ENCODE results near the gene ENOX1.

ENOX1 gene

GRCh38 chr13:43339805-43340550 is 446.8 kb downstream of the ENOX1 start:
- Histone ChIP-seq H3K27ac (ENCODE audit: low read depth, low read length) (no peak overlapping the region), H3K4me3 (ENCODE audit: low read depth in 1 of 5, low read length in 5 of 5) (no peak overlapping the region), H3K9me3 (ENCODE audit: control insufficient read depth in 5 of 5, low read length in 5 of 5) (no peaks in the 10 kb centered on the region), H3K27me3 (ENCODE audit: control insufficient read depth in 5 of 5, insufficient read depth in 4 of 5, low read length in 5 of 5) (no peaks in the 10 kb centered on the region), H3K36me3 (ENCODE audit: control insufficient read depth in 5 of 5, insufficient read depth in 5 of 5, low read length in 5 of 5) (no peaks in the 10 kb centered on the region), H3K9ac (ENCODE audit: low read length in 5 of 5) (no peak overlapping the region), H3K4me1 (ENCODE audit: control insufficient read depth in 5 of 5, insufficient read depth in 5 of 5, low read length in 5 of 5) (peaks cover 0 to 5% (median 0%) of the 10 kb centered on the region in 5 donors)

- Histone ChIP-seq H3K27ac (ENCODE audit: low read depth, low read length) (no peak overlapping the region), H3K4me1 (ENCODE audit: control insufficient read depth in 5 of 5, insufficient read depth in 5 of 5, low read length in 5 of 5) (peaks cover 0 to 5% (median 0%) of the 10 kb centered on the region in 5 donors), H3K36me3 (ENCODE audit: control insufficient read depth in 5 of 5, insufficient read depth in 5 of 5, low read length in 5 of 5) (no peaks in the 10 kb centered on the region), H3K9ac (ENCODE audit: low read length in 5 of 5) (no peak overlapping the region), H3K4me3 (ENCODE audit: low read depth in 1 of 5, low read length in 5 of 5) (no peak overlapping the region), H3K9me3 (ENCODE audit: control insufficient read depth in 5 of 5, low read length in 5 of 5) (no peaks in the 10 kb centered on the region), H3K27me3 (ENCODE audit: control insufficient read depth in 5 of 5, insufficient read depth in 4 of 5, low read length in 5 of 5) (no peaks in the 10 kb centered on the region)
Observed at GRCh38 chr13:43339145-43339804, 447.5 kb downstream of the ENOX1 start.

GRCh38 chr13:43335764-43336163 is 451.0 kb downstream of the ENOX1 start:
- peaks cover 0 to under 1% (median 0%) of the 10 kb centered on the region in 5 donors for H3K27me3 ChIP-seq (ENCODE audit: control insufficient read depth in 5 of 5, insufficient read depth in 4 of 5, low read length in 5 of 5)
- no peak overlapping the region for H3K4me3 ChIP-seq (ENCODE audit: low read depth in 1 of 5, low read length in 5 of 5)
- no peak overlapping the region for H3K9ac ChIP-seq (ENCODE audit: low read length in 5 of 5)
- no peaks in the 10 kb centered on the region for H3K9me3 ChIP-seq (ENCODE audit: control insufficient read depth in 5 of 5, low read length in 5 of 5)
- H3K27ac ChIP-seq (ENCODE audit: low read depth, low read length): no peak overlapping the region
- peaks cover 0 to 8% (median 5%) of the 10 kb centered on the region in 5 donors for H3K4me1 ChIP-seq (ENCODE audit: control insufficient read depth in 5 of 5, insufficient read depth in 5 of 5, low read length in 5 of 5)
- H3K36me3 ChIP-seq (ENCODE audit: control insufficient read depth in 5 of 5, insufficient read depth in 5 of 5, low read length in 5 of 5): no peaks in the 10 kb centered on the region

- no peaks in the 10 kb centered on the region for H3K9me3 ChIP-seq (ENCODE audit: control insufficient read depth in 5 of 5, low read length in 5 of 5)
- peaks cover 0 to 2% (median 0%) of the 10 kb centered on the region in 5 donors for H3K27me3 ChIP-seq (ENCODE audit: control insufficient read depth in 5 of 5, insufficient read depth in 4 of 5, low read length in 5 of 5)
- H3K27ac ChIP-seq (ENCODE audit: low read depth, low read length): no peak overlapping the region
- no peak overlapping the region for H3K9ac ChIP-seq (ENCODE audit: low read length in 5 of 5)
- H3K4me3 ChIP-seq (ENCODE audit: low read depth in 1 of 5, low read length in 5 of 5): no peak overlapping the region
- H3K36me3 ChIP-seq (ENCODE audit: control insufficient read depth in 5 of 5, insufficient read depth in 5 of 5, low read length in 5 of 5): no peaks in the 10 kb centered on the region
- peaks cover 0 to 8% (median 5%) of the 10 kb centered on the region in 5 donors for H3K4me1 ChIP-seq (ENCODE audit: control insufficient read depth in 5 of 5, insufficient read depth in 5 of 5, low read length in 5 of 5)
Observed at GRCh38 chr13:43333176-43333575, 453.6 kb downstream of the ENOX1 start.

GRCh38 chr13:43331672-43332071 is 455.1 kb downstream of the ENOX1 start:
- Histone ChIP-seq H3K27me3 (ENCODE audit: control insufficient read depth in 5 of 5, insufficient read depth in 4 of 5, low read length in 5 of 5) (peaks cover 0 to 2% (median 0%) of the 10 kb centered on the region in 5 donors), H3K4me3 (ENCODE audit: low read depth in 1 of 5, low read length in 5 of 5) (no peak overlapping the region), H3K9me3 (ENCODE audit: control insufficient read depth in 5 of 5, low read length in 5 of 5) (no peaks in the 10 kb centered on the region), H3K36me3 (ENCODE audit: control insufficient read depth in 5 of 5, insufficient read depth in 5 of 5, low read length in 5 of 5) (no peaks in the 10 kb centered on the region), H3K27ac (ENCODE audit: low read depth, low read length) (no peak overlapping the region), H3K4me1 (ENCODE audit: control insufficient read depth in 5 of 5, insufficient read depth in 5 of 5, low read length in 5 of 5) (peaks cover 0 to 8% (median 0%) of the 10 kb centered on the region in 5 donors), H3K9ac (ENCODE audit: low read length in 5 of 5) (no peak overlapping the region)

- H3K27me3 ChIP-seq (ENCODE audit: control insufficient read depth in 5 of 5, insufficient read depth in 4 of 5, low read length in 5 of 5): peaks cover 0 to 2% (median 0%) of the 10 kb centered on the region in 5 donors
- H3K27ac ChIP-seq (ENCODE audit: low read depth, low read length): no peak overlapping the region
- no peaks in the 10 kb centered on the region for H3K9me3 ChIP-seq (ENCODE audit: control insufficient read depth in 5 of 5, low read length in 5 of 5)
- H3K9ac ChIP-seq (ENCODE audit: low read length in 5 of 5): no peak overlapping the region
- H3K4me1 ChIP-seq (ENCODE audit: control insufficient read depth in 5 of 5, insufficient read depth in 5 of 5, low read length in 5 of 5): peaks cover 0 to 6% (median 0%) of the 10 kb centered on the region in 5 donors
- H3K36me3 ChIP-seq (ENCODE audit: control insufficient read depth in 5 of 5, insufficient read depth in 5 of 5, low read length in 5 of 5): no peaks in the 10 kb centered on the region
- H3K4me3 ChIP-seq (ENCODE audit: low read depth in 1 of 5, low read length in 5 of 5): no peak overlapping the region
Observed at GRCh38 chr13:43329702-43330101, 457.1 kb downstream of the ENOX1 start.

GRCh38 chr13:43328907-43329306 is 457.9 kb downstream of the ENOX1 start:
- Histone ChIP-seq H3K36me3 (ENCODE audit: control insufficient read depth in 5 of 5, insufficient read depth in 5 of 5, low read length in 5 of 5) (no peaks in the 10 kb centered on the region), H3K4me3 (ENCODE audit: low read depth in 1 of 5, low read length in 5 of 5) (no peak overlapping the region), H3K9me3 (ENCODE audit: control insufficient read depth in 5 of 5, low read length in 5 of 5) (no peaks in the 10 kb centered on the region), H3K27me3 (ENCODE audit: control insufficient read depth in 5 of 5, insufficient read depth in 4 of 5, low read length in 5 of 5) (peaks cover 0 to 2% (median 0%) of the 10 kb centered on the region in 5 donors), H3K9ac (ENCODE audit: low read length in 5 of 5) (no peak overlapping the region), H3K4me1 (ENCODE audit: control insufficient read depth in 5 of 5, insufficient read depth in 5 of 5, low read length in 5 of 5) (peaks cover 0 to 6% (median 0%) of the 10 kb centered on the region in 5 donors), H3K27ac (ENCODE audit: low read depth, low read length) (no peak overlapping the region)

GRCh38 chr13:43326100-43326499 is 460.7 kb downstream of the ENOX1 start:
- Histone ChIP-seq H3K4me3 (ENCODE audit: low read depth in 1 of 5, low read length in 5 of 5) (no peak overlapping the region), H3K9me3 (ENCODE audit: control insufficient read depth in 5 of 5, low read length in 5 of 5) (no peaks in the 10 kb centered on the region)

GRCh38 chr13:43325636-43326035 is 461.1 kb downstream of the ENOX1 start:
- no peak overlapping the region for H3K27ac ChIP-seq (ENCODE audit: low read depth, low read length)
- H3K9me3 ChIP-seq (ENCODE audit: control insufficient read depth in 5 of 5, low read length in 5 of 5): no peaks in the 10 kb centered on the region
- no peaks in the 10 kb centered on the region for H3K4me1 ChIP-seq (ENCODE audit: control insufficient read depth in 5 of 5, insufficient read depth in 5 of 5, low read length in 5 of 5)
- peaks cover 0 to under 1% (median 0%) of the 10 kb centered on the region in 5 donors for H3K27me3 ChIP-seq (ENCODE audit: control insufficient read depth in 5 of 5, insufficient read depth in 4 of 5, low read length in 5 of 5)
- no peak overlapping the region for H3K4me3 ChIP-seq (ENCODE audit: low read depth in 1 of 5, low read length in 5 of 5)
- H3K9ac ChIP-seq (ENCODE audit: low read length in 5 of 5): no peak overlapping the region
- peaks cover 0 to 7% (median 0%) of the 10 kb centered on the region in 5 donors for H3K36me3 ChIP-seq (ENCODE audit: control insufficient read depth in 5 of 5, insufficient read depth in 5 of 5, low read length in 5 of 5)

More at GRCh38 chr13:43326100-43326499, 460.7 kb downstream of the ENOX1 start:
- H3K27ac ChIP-seq (ENCODE audit: low read depth, low read length): no peak overlapping the region
- H3K9ac ChIP-seq (ENCODE audit: low read length in 5 of 5): no peak overlapping the region
- peaks cover 0 to 2% (median 0%) of the 10 kb centered on the region in 5 donors for H3K27me3 ChIP-seq (ENCODE audit: control insufficient read depth in 5 of 5, insufficient read depth in 4 of 5, low read length in 5 of 5)
- no peaks in the 10 kb centered on the region for H3K4me1 ChIP-seq (ENCODE audit: control insufficient read depth in 5 of 5, insufficient read depth in 5 of 5, low read length in 5 of 5)
- H3K36me3 ChIP-seq (ENCODE audit: control insufficient read depth in 5 of 5, insufficient read depth in 5 of 5, low read length in 5 of 5): peaks cover 0 to 7% (median 0%) of the 10 kb centered on the region in 5 donors

GRCh38 chr13:43324129-43324528 is 462.6 kb downstream of the ENOX1 start:
- no peak overlapping the region for H3K9ac ChIP-seq (ENCODE audit: low read length in 5 of 5)
- peaks cover 0 to 7% (median 2%) of the 10 kb centered on the region in 5 donors for H3K36me3 ChIP-seq (ENCODE audit: control insufficient read depth in 5 of 5, insufficient read depth in 5 of 5, low read length in 5 of 5)
- H3K27me3 ChIP-seq (ENCODE audit: control insufficient read depth in 5 of 5, insufficient read depth in 4 of 5, low read length in 5 of 5): no peaks in the 10 kb centered on the region
- H3K4me1 ChIP-seq (ENCODE audit: control insufficient read depth in 5 of 5, insufficient read depth in 5 of 5, low read length in 5 of 5): no peaks in the 10 kb centered on the region
- H3K4me3 ChIP-seq (ENCODE audit: low read depth in 1 of 5, low read length in 5 of 5): no peak overlapping the region
- H3K9me3 ChIP-seq (ENCODE audit: control insufficient read depth in 5 of 5, low read length in 5 of 5): no peaks in the 10 kb centered on the region
- no peak overlapping the region for H3K27ac ChIP-seq (ENCODE audit: low read depth, low read length)
